Measurements from ENCODE around the gene UST. TPM values are rescaled to one million over a fixed set of nuclear protein-coding genes. Genes with fewer than 3 reads are reported as not detected.
"Not testable (repeated sequence)": the region's sequence is repeated elsewhere in the genome, so short reads cannot be mapped to it uniquely, and the experiment has no call there.

Gene UST
- total and polyA plus RNA-seq, 7 experiments from 2014 or later = 0.35 to 2.6 (median 0.46) TPM; not detected in 2

DNA sequence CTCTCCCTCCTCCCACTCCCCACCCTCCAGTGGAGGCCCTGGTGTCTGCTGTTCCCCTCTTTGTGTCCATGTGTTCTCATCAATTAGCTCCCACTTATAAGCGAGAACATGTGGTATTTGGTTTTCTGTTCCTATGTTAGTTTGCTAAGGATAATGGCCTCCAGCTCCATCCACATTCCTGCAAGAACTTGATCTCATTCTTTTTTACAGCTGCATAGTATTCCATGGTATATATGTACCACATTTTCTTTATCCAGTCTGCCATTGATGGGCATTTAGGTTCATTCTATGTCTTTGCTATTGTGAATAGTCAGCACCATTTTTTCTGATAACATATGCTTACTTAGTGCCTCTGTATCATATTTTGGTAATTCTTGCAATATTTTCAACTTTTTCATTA is 33.6 kb downstream of the UST start:
- intact Hi-C loops (cut with micrococcal nuclease) = loop anchor here in 1 of 2 donors (2.0 kb wide), 1 partner anchor 34 kb away; the partner anchor contains the start of gene UST
- H3K36me3 ChIP-seq (ENCODE audit: control insufficient read depth in 2 of 3, insufficient read depth in 3 of 3, low read length in 3 of 3); POLR2A ChIA-PET; H3K9me3 Mint-ChIP-seq; H3K27me3 ChIP-seq (ENCODE audit: control insufficient read depth in 2 of 2, insufficient read depth in 2 of 2, low read length in 2 of 2); H3K9me3 ChIP-seq (ENCODE audit: control insufficient read depth in 2 of 3, low read length in 3 of 3); ATAC-seq; H3K4me3 ChIP-seq (ENCODE audit: low read length); H3K36me3 Mint-ChIP-seq; CTCF ChIA-PET; H3K4me3 Mint-ChIP-seq; DNase-seq; H3K27ac ChIP-seq (ENCODE audit: low read depth, low read length); H3K4me1 ChIP-seq (ENCODE audit: control insufficient read depth in 2 of 2, insufficient read depth in 2 of 2, low read length in 2 of 2); H3K27ac Mint-ChIP-seq; H3K4me1 Mint-ChIP-seq: not testable (repeated sequence)
- H3K27me3 Mint-ChIP-seq = peaks cover 5 to 17% (median 9%) of the 10 kb centered on the region in 5 donors

DNA sequence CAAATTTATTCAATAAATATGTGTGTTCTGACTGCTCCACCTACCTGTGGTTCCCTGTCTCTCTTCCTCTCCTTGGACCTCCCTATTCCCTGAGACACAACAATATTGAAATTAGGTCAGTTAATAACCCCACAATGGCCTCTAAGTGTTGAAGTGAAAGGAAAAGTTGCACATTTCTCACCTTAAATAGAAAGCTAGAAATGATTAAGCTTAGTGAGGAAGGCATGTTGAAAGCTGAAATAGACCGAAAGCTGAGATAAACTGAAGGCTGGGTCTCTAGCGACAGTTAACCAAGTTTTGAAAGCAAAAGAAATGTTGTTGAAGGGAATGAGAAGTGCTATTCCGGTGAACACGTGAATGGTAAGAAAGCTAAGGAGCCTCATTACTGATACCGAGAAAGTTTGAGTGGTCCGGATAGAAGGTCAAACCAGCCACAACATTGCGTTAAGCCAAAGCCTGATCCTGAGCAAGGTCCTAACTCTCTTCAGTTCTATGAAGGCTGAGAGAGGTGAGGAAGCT is 34.1 kb downstream of the UST start:
- Histone ChIP-seq H3K27me3 (ENCODE audit: control insufficient read depth in 2 of 2, insufficient read depth in 2 of 2, low read length in 2 of 2) (no peaks in the 10 kb centered on the region), H3K4me3 (ENCODE audit: low read length) (no peak overlapping the region), H3K4me1 (ENCODE audit: control insufficient read depth in 2 of 2, insufficient read depth in 2 of 2, low read length in 2 of 2) (no peaks in the 10 kb centered on the region), H3K9me3 (ENCODE audit: control insufficient read depth in 2 of 3, low read length in 3 of 3) (no peaks in the 10 kb centered on the region), H3K27ac (ENCODE audit: low read depth, low read length) (no peak overlapping the region), H3K36me3 (ENCODE audit: control insufficient read depth in 2 of 3, insufficient read depth in 3 of 3, low read length in 3 of 3) (no peaks in the 10 kb centered on the region)
- ATAC-seq = no peak
- DNase-seq = no peak
- no peaks in the 10 kb centered on the region for H3K9me3 Mint-ChIP-seq
- no peaks in the 10 kb centered on the region for H3K36me3 Mint-ChIP-seq
- no peak overlapping the region for H3K27ac Mint-ChIP-seq
- CTCF ChIA-PET = interaction anchor here (0.6 kb wide), 1 partner anchor 20 kb away, joined by 5 read pairs; no protein-coding TSS in a partner anchor
- POLR2A ChIA-PET = no interaction called here
- H3K4me1 Mint-ChIP-seq = peaks cover 0 to 7% (median 0%) of the 10 kb centered on the region in 7 donors
- H3K27me3 Mint-ChIP-seq = peaks cover 5 to 17% (median 11%) of the 10 kb centered on the region in 5 donors
- intact Hi-C loops (cut with micrococcal nuclease) = loop anchor here in 1 of 2 donors (2.0 kb wide), 1 partner anchor 34 kb away; the partner anchor contains the start of gene UST
- H3K4me3 Mint-ChIP-seq = peak overlapping the region in 5 of 10 donors; percentile 3 to 45 (median 8)

DNA sequence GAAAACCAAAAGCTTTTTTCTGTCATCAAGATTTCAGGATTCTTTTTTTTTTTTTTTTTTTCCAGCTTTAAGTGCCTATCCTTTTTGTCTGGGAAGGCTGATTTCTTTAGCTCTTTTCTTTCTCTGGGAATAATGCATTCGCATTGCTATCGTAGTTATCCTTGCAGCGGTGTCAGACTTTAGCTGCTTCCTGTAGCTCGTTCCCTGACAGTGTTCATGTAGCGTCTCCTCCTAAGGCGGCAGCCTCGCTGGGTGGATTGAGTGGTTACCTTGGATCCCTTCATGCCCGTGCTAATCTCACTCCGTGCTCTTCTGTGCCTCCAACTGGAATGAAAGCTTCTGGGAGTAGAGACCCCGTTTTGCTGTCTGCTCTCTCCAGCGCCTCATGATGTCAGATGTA is 43.1 kb downstream of the UST start:
- Histone ChIP-seq H3K27me3 (ENCODE audit: control insufficient read depth in 2 of 2, insufficient read depth in 2 of 2, low read length in 2 of 2) (no peaks in the 10 kb centered on the region), H3K9me3 (ENCODE audit: control insufficient read depth in 2 of 3, low read length in 3 of 3) (no peaks in the 10 kb centered on the region), H3K4me1 (ENCODE audit: control insufficient read depth in 2 of 2, insufficient read depth in 2 of 2, low read length in 2 of 2) (no peaks in the 10 kb centered on the region), H3K36me3 (ENCODE audit: control insufficient read depth in 2 of 3, insufficient read depth in 3 of 3, low read length in 3 of 3) (no peaks in the 10 kb centered on the region), H3K27ac (ENCODE audit: low read depth, low read length) (no peak overlapping the region), H3K4me3 (ENCODE audit: low read length) (no peak overlapping the region)
- Mint-ChIP-seq H3K27ac (no peak overlapping the region), H3K36me3 (no peaks in the 10 kb centered on the region), H3K9me3 (peaks cover 0 to 8% (median 4%) of the 10 kb centered on the region in 11 donors), H3K4me1 (no peaks in the 10 kb centered on the region), H3K27me3 (peaks cover 4 to 40% (median 23%) of the 10 kb centered on the region in 5 donors), H3K4me3 (no peak overlapping the region)
- ATAC-seq = no peak
- ChIA-PET CTCF (no interaction called here), POLR2A (no interaction called here)
- intact Hi-C loops (cut with micrococcal nuclease) = no loop called here
- no peak for DNase-seq

DNA sequence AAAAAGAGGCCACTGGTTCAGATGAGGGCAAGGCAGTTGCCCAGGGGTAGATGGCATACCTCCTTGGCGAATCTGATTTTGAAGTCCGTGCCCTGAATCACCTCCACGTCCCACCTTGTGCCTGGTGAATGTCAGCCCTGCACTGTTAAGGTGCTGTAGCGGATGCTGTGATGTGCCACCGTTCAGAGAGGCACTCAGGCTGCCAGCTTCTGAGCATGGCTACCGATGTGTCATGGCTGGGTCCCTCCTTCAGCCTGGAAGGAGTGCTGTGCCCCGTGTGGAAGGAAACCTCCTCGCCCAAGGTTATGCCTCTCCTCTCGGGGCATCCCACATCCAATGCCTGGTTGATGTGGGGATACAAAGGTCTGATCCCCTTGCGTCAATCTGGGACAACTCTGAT is 43.6 kb downstream of the UST start:
- no peak overlapping the region for H3K4me3 Mint-ChIP-seq
- DNase-seq = no peak
- H3K36me3 ChIP-seq (ENCODE audit: control insufficient read depth in 2 of 3, insufficient read depth in 3 of 3, low read length in 3 of 3) = no peaks in the 10 kb centered on the region
- intact Hi-C loops (cut with micrococcal nuclease) = no loop called here
- no peak overlapping the region for H3K27ac Mint-ChIP-seq
- H3K9me3 Mint-ChIP-seq = peaks cover 0 to 8% (median 4%) of the 10 kb centered on the region in 11 donors
- CTCF ChIA-PET = no interaction called here
- no peak overlapping the region for H3K27ac ChIP-seq (ENCODE audit: low read depth, low read length)
- H3K4me1 Mint-ChIP-seq = no peaks in the 10 kb centered on the region
- H3K27me3 Mint-ChIP-seq = peaks cover 4 to 40% (median 23%) of the 10 kb centered on the region in 5 donors
- no peaks in the 10 kb centered on the region for H3K27me3 ChIP-seq (ENCODE audit: control insufficient read depth in 2 of 2, insufficient read depth in 2 of 2, low read length in 2 of 2)
- no peak for ATAC-seq
- no peaks in the 10 kb centered on the region for H3K9me3 ChIP-seq (ENCODE audit: control insufficient read depth in 2 of 3, low read length in 3 of 3)
- no peaks in the 10 kb centered on the region for H3K4me1 ChIP-seq (ENCODE audit: control insufficient read depth in 2 of 2, insufficient read depth in 2 of 2, low read length in 2 of 2)
- no peaks in the 10 kb centered on the region for H3K36me3 Mint-ChIP-seq
- POLR2A ChIA-PET = no interaction called here
- H3K4me3 ChIP-seq (ENCODE audit: low read length) = no peak overlapping the region

DNA sequence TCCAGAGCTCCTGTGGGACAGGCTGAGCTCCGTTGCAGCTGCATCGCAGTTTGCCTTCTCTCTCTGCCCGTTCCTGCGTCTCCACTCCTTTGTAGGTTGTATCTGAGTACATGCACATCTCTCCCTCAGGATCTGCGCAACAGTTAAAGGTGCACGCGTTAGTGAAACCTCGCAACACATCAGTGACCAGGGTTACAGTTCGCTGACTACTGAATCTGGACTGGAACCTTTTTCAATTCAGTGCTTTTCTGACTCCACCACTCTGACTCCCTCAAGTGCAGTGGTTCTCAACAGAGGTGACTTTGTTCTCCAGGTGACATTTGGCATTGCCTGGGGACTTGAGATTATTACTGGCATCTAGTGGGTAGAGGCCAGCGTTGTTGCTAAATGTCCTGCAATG is 44.0 kb downstream of the UST start:
- no peaks in the 10 kb centered on the region for H3K36me3 ChIP-seq (ENCODE audit: control insufficient read depth in 2 of 3, insufficient read depth in 3 of 3, low read length in 3 of 3)
- ATAC-seq (no peak), DNase-seq (no peak)
- H3K4me1 ChIP-seq (ENCODE audit: control insufficient read depth in 2 of 2, insufficient read depth in 2 of 2, low read length in 2 of 2) = no peaks in the 10 kb centered on the region
- H3K27ac ChIP-seq (ENCODE audit: low read depth, low read length) = no peak overlapping the region
- Mint-ChIP-seq H3K4me1 (no peaks in the 10 kb centered on the region), H3K27me3 (peaks cover 4 to 38% (median 23%) of the 10 kb centered on the region in 5 donors), H3K9me3 (peaks cover 0 to 8% (median 4%) of the 10 kb centered on the region in 11 donors), H3K27ac (no peak overlapping the region), H3K4me3 (no peak overlapping the region), H3K36me3 (no peaks in the 10 kb centered on the region)
- no peak overlapping the region for H3K4me3 ChIP-seq (ENCODE audit: low read length)
- CTCF ChIA-PET = no interaction called here
- intact Hi-C loops (cut with micrococcal nuclease) = no loop called here
- H3K9me3 ChIP-seq (ENCODE audit: control insufficient read depth in 2 of 3, low read length in 3 of 3) = no peaks in the 10 kb centered on the region
- no peaks in the 10 kb centered on the region for H3K27me3 ChIP-seq (ENCODE audit: control insufficient read depth in 2 of 2, insufficient read depth in 2 of 2, low read length in 2 of 2)
- POLR2A ChIA-PET = no interaction called here

DNA sequence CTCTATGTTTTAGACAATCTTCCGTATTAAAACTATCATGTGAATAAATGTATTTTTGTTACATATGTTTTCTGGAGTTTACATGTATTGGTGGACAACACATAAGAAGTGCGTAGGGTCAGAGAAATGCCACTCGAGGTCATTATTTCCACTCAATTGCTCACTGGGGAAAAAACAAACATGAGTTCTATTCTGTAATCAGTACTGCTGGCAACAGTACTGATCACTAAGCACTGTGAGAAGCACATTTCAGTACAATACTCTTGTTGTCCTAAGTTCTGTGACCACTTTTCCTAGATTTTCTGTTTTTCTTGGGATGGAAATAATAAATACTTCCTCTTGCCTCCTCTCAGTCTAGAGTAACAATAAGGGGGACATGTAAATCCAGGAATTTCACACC is 44.5 kb downstream of the UST start:
- Histone ChIP-seq H3K4me1 (ENCODE audit: control insufficient read depth in 2 of 2, insufficient read depth in 2 of 2, low read length in 2 of 2) (no peaks in the 10 kb centered on the region), H3K36me3 (ENCODE audit: control insufficient read depth in 2 of 3, insufficient read depth in 3 of 3, low read length in 3 of 3) (no peaks in the 10 kb centered on the region), H3K27ac (ENCODE audit: low read depth, low read length) (no peak overlapping the region), H3K9me3 (ENCODE audit: control insufficient read depth in 2 of 3, low read length in 3 of 3) (no peaks in the 10 kb centered on the region), H3K4me3 (ENCODE audit: low read length) (no peak overlapping the region), H3K27me3 (ENCODE audit: control insufficient read depth in 2 of 2, insufficient read depth in 2 of 2, low read length in 2 of 2) (no peaks in the 10 kb centered on the region)
- H3K27me3 Mint-ChIP-seq = peaks cover 4 to 35% (median 23%) of the 10 kb centered on the region in 5 donors
- H3K36me3 Mint-ChIP-seq = no peaks in the 10 kb centered on the region
- intact Hi-C loops (cut with micrococcal nuclease) = no loop called here
- peaks cover 0 to 8% (median 4%) of the 10 kb centered on the region in 11 donors for H3K9me3 Mint-ChIP-seq
- POLR2A ChIA-PET = no interaction called here
- H3K4me3 Mint-ChIP-seq = no peak overlapping the region
- H3K27ac Mint-ChIP-seq = no peak overlapping the region
- H3K4me1 Mint-ChIP-seq = no peaks in the 10 kb centered on the region
- CTCF ChIA-PET = no interaction called here
- DNase-seq = no peak
- ATAC-seq = no peak

DNA sequence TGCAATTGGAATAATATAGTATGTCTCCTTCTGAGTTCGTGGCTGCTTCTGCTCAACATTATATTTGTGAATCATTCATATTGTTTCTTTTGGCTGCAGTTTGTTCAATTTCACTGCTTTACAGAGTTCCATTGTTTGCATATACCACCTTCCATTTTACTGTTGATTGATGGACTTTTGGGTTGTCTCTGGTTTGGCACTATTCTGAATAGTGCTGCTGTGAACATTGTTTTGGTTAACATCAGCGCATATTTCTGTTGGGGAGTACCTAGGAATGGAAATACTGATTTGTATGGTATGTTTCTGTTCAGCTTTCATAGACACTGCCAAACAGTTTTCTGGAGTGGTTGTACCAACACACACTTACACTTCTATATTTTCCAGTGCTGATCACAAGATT is 46.9 kb downstream of the UST start:
- Histone ChIP-seq H3K9me3 (ENCODE audit: control insufficient read depth in 2 of 3, low read length in 3 of 3) (no peaks in the 10 kb centered on the region), H3K36me3 (ENCODE audit: control insufficient read depth in 2 of 3, insufficient read depth in 3 of 3, low read length in 3 of 3) (no peaks in the 10 kb centered on the region), H3K4me1 (ENCODE audit: control insufficient read depth in 2 of 2, insufficient read depth in 2 of 2, low read length in 2 of 2) (no peaks in the 10 kb centered on the region), H3K27ac (ENCODE audit: low read depth, low read length) (no peak overlapping the region), H3K27me3 (ENCODE audit: control insufficient read depth in 2 of 2, insufficient read depth in 2 of 2, low read length in 2 of 2) (no peaks in the 10 kb centered on the region), H3K4me3 (ENCODE audit: low read length) (no peak overlapping the region)
- no peak overlapping the region for H3K4me3 Mint-ChIP-seq
- ChIA-PET CTCF (no interaction called here), POLR2A (no interaction called here)
- peaks cover 0 to 8% (median 4%) of the 10 kb centered on the region in 11 donors for H3K9me3 Mint-ChIP-seq
- no peak overlapping the region for H3K27ac Mint-ChIP-seq
- peaks cover 8 to 32% (median 19%) of the 10 kb centered on the region in 5 donors for H3K27me3 Mint-ChIP-seq
- peaks cover 0 to 6% (median 0%) of the 10 kb centered on the region in 7 donors for H3K4me1 Mint-ChIP-seq
- ATAC-seq (no peak), DNase-seq (no peak)
- no peaks in the 10 kb centered on the region for H3K36me3 Mint-ChIP-seq
- intact Hi-C loops (cut with micrococcal nuclease) = no loop called here
